Mononuclear cell (primary cell): ENCODE results near the gene UNKL. TPM values are rescaled to one million over a fixed set of nuclear protein-coding genes. Genes with fewer than 3 reads are reported as not detected.

Experiments
- H3K27me3 ChIP-seq: 2 replicates; pipeline ENCODE4 v1.6.0; 2011; ENCODE audit warnings: low read length, control low read depth; ENCODE audit not compliant: insufficient read depth
- H3K4me1 ChIP-seq: 2 replicates; pipeline ENCODE4 v1.5.1; 2011; ENCODE audit warnings: mild to moderate bottlenecking, low read length, control low read depth; ENCODE audit not compliant: insufficient read depth
- H3K4me3 ChIP-seq: 2 replicates; pipeline ENCODE4 v1.5.1; 2011; ENCODE audit warnings: mild to moderate bottlenecking, low read length, moderate library complexity
- H3K9me3 ChIP-seq: 2 replicates; pipeline ENCODE4 v1.5.1; 2011; ENCODE audit warnings: low read depth, mild to moderate bottlenecking, control low read depth, low read length
- total RNA-seq: library from RNA; depleted of rRNA; stranded (reverse); fragments of >200 nt; gene quantifications from one replicate; pipeline ENCODE4 v1.2.3, GENCODE V29; 2012

UNKL gene
- total RNA-seq, 1 donor: 18.4 TPM

DNA sequence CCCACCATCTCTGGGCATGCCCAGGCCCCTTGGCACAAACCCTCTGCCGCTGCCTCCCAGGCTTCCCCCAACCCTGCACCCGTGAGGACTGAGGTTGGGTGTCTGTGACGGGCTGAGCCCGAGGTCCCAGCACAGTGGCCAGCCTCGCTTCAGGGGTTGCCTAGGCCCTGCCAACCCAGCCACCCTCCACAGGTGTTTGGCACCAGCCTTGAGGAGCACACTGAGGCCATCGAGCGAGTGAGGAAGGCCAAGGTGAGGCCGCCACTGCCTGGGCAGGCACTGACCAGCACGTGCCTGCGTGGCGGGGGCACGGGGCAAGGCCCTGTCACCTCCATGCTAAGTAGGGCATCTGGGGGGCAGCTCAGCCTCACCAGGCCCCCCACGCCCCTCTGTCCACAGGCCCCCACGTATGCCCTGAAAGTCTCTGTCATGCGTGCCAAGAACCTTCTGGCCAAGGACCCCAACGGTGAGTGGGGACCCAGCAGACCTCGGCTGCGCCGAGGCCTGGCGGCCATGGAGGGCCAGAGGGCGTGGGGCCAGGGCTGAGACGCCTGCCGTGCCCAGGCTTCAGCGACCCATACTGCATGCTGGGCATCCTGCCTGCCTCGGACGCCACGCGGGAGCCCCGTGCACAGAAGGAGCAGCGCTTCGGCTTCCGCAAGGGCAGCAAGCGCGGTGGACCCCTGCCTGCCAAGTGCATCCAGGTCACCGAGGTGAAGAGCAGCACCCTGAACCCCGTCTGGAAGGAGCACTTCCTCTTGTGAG, 73.6 kb downstream of the UNKL start:
- Histone ChIP-seq H3K27me3 (no peaks in the 10 kb centered on the region), H3K4me3 (no peak overlapping the region), H3K9me3 (no peaks in the 10 kb centered on the region), H3K4me1 (peaks cover 19% of the 10 kb centered on the region)

GRCh38 chr16:1338855-1339675, 75.4 kb downstream of the UNKL start:
- H3K9me3 ChIP-seq: no peaks in the 10 kb centered on the region
- H3K4me3 ChIP-seq: no peak overlapping the region
- H3K4me1 ChIP-seq: peaks cover 29% of the 10 kb centered on the region
- peaks cover 11% of the 10 kb centered on the region for H3K27me3 ChIP-seq

DNA sequence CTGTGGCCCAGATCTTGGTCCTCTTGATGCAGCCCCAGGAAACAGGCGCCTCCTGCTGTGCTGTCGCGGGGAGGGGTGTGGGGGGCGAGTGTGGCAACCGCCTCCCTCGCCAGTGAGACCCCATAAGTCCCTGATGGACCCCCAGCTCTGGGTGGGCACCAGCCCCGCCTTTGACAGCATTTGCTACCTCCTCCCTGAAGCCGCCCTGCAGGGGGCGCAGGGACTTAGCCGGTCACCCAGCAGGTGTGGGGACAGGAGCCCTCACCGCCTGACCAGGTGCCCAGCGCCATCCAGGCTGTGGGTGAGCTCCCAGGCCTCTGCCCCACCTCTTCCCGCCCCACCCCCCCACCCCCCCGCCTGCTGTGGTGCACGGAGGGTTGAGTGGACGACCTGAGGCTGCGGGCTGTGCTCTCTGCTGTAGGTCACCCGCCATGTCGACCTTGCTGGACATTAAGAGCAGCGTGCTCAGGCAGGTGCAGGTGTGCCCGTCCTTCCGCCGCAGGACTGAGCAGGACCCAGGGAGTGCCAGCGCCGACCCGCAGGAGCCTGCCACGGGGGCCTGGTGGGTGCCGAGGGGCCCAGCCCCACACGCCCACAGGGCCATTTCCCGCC, 76.3 kb downstream of the UNKL start:
- Histone ChIP-seq H3K9me3 (no peaks in the 10 kb centered on the region), H3K4me3 (no peak overlapping the region), H3K27me3 (peaks cover 14% of the 10 kb centered on the region), H3K4me1 (peaks cover 31% of the 10 kb centered on the region)

GRCh38 chr16:1337486-1337885, 77.0 kb downstream of the UNKL start:
- H3K4me3 ChIP-seq: no peak overlapping the region
- H3K4me1 ChIP-seq: peaks cover 33% of the 10 kb centered on the region
- H3K27me3 ChIP-seq: peaks cover 19% of the 10 kb centered on the region
- H3K9me3 ChIP-seq: no peaks in the 10 kb centered on the region

GRCh38 chr16:1336619-1337018, 77.9 kb downstream of the UNKL start:
- H3K4me3 ChIP-seq: no peak overlapping the region
- peaks cover 33% of the 10 kb centered on the region for H3K4me1 ChIP-seq
- H3K27me3 ChIP-seq: peaks cover 28% of the 10 kb centered on the region
- no peaks in the 10 kb centered on the region for H3K9me3 ChIP-seq

DNA sequence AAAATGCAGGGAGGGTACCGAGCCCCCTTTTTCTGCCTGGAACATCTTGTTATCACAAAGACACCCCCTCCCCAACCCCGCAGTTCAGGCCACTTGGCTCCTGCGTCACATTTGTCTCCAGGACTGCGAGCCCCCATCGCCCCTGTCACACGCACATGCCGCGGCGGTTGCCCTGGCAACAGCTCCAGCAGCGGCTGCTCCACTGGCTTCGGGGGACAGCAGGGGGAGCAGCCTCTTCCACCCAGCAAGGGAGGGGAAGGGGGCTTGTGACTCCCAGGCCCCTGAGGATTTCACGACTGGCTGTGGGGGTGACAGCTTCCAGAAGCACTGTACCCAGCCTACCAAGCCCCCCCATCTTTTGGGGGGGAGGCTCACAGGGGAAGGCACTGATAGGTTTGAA, 78.5 kb downstream of the UNKL start:
- no peak overlapping the region for H3K4me3 ChIP-seq
- peaks cover 38% of the 10 kb centered on the region for H3K4me1 ChIP-seq
- peaks cover 30% of the 10 kb centered on the region for H3K27me3 ChIP-seq
- no peaks in the 10 kb centered on the region for H3K9me3 ChIP-seq

- H3K4me3 ChIP-seq: no peak overlapping the region
- H3K4me1 ChIP-seq: peaks cover 39% of the 10 kb centered on the region
- H3K9me3 ChIP-seq: no peaks in the 10 kb centered on the region
- H3K27me3 ChIP-seq: peaks cover 30% of the 10 kb centered on the region
Observed at GRCh38 chr16:1335211-1335971, 79.1 kb downstream of the UNKL start.

GRCh38 chr16:1334739-1335138, 79.8 kb downstream of the UNKL start:
- H3K9me3 ChIP-seq: no peaks in the 10 kb centered on the region
- H3K4me1 ChIP-seq: peaks cover 39% of the 10 kb centered on the region
- peaks cover 30% of the 10 kb centered on the region for H3K27me3 ChIP-seq
- H3K4me3 ChIP-seq: no peak overlapping the region

DNA sequence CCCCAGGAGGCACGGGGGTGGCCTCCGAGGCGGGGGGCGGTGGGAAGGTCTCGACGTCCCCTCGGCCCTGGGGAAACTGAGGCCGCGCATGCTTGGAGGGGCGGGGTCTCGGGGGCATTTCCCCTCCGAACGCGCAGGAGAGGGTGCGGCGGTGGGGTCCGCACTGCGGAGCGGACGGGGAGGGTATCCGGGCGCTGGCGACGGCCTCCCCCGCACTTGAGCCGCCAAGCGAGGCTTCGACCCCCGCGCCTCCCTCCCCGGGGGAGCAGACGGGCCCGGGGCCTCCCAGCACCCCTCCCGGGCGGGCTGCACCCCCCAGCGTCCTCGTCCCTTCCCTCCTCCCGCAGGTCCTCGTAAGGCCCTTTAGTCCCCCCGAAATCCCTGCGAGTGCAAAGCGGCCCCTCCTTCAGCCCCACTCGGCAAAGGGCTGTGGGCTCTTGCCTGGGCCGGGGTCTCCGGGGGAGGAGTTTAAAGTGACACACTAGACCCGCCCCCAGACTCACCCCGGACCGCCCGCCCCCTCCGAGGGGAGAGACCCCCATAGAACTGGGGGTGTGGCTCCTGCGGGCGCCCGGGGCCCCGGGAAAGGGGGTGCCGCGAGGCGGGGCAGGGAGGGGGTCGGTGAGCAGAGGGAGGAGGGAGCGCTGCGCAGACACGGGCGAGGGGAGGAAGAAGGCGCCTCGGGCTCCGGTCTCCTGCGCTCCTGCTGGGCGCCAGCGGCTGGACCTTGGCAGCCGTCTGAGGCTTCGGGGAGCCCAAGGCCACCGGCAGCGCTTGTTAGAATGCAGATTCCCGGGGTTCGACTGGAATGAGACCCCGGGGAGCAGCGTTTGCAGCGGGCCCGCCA, 80.4 kb downstream of the UNKL start:
- H3K9me3 ChIP-seq: no peaks in the 10 kb centered on the region
- peak overlapping the region; percentile 12 for H3K4me3 ChIP-seq
- H3K4me1 ChIP-seq: peaks cover 39% of the 10 kb centered on the region
- H3K27me3 ChIP-seq: peaks cover 30% of the 10 kb centered on the region

GRCh38 chr16:1333149-1333812, 81.2 kb downstream of the UNKL start, which contains the start of gene BAIAP3:
TSS of gene BAIAP3 (plus strand) at chr16:1333645. CDS start at chr16:1338550, 4,905 bp downstream.
- H3K27me3 ChIP-seq: peaks cover 30% of the 10 kb centered on the region
- peak within 1 kb of the TSS; percentile 13 for H3K4me3 ChIP-seq
- H3K4me1 ChIP-seq: peaks cover 39% of the 10 kb centered on the region
- H3K9me3 ChIP-seq: no peaks in the 10 kb centered on the region

GRCh38 chr16:1332618-1333148, 81.8 kb downstream of the UNKL start:
- Histone ChIP-seq H3K4me3 (peak overlapping the region; percentile 13), H3K27me3 (peaks cover 30% of the 10 kb centered on the region), H3K9me3 (no peaks in the 10 kb centered on the region), H3K4me1 (peaks cover 39% of the 10 kb centered on the region)

GRCh38 chr16:1331712-1332617, 82.5 kb downstream of the UNKL start:
- Histone ChIP-seq H3K9me3 (no peaks in the 10 kb centered on the region), H3K4me1 (peaks cover 39% of the 10 kb centered on the region), H3K27me3 (peaks cover 30% of the 10 kb centered on the region), H3K4me3 (no peak overlapping the region)
